22Rv1 (cell line): ENCODE measurements around the gene PPP2R1B.

Source experiments
- H3K27ac ChIP-seq: fragments of 450-650 bp; 2 replicates; pipeline ENCODE4 v1.5.1; 2017
- ZFX ChIP-seq: fragments of 450-650 bp; IDR thresholded peaks from 2 replicates; pipeline ENCODE4 v1.6.1; 2017; ENCODE audit warnings: antibody characterized with exemption, borderline replicate concordance
- TF ChIP-seq, protein P1 (sequence below): fragments of 450-650 bp; IDR thresholded peaks from 2 replicates; pipeline ENCODE4 v1.5.1; 2017; ENCODE audit warnings: mild to moderate bottlenecking

PPP2R1B gene

DNA sequence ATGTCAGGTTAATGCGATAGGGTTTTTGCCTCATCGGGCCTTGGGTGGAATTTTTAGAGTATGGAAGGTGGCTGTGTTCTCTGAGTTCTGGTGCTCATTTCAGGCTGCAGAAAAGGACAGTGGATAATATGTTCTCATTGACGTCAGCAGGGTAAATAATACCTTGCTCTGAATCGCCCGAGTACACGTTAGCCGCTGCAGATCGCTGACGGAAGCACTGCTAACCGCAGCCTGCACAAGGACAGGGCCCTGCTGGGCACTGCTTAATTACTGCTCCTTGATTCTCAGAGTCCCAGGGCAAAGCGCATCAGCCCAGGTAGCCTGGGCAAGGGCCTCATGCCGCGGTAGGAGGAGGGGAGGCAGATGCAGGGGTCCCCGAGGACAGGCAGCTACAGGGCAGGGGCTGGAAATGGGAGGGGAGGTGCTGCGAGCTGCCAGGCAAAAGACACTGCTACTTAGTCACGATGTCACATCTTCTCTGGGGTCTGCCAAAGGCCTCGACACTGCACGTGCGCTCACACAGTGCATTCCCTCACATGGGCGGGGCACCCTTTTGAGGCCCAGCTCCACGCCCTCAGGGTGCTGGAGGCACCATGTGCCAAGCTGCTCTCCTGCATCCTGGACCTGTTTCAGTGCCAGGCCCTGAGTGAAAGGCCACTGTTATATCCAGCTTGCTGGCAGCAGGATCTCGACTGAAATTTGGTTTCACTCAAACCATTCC is 35.2 kb downstream of the PPP2R1B start:
- TF ChIP-seq, protein P1, sequence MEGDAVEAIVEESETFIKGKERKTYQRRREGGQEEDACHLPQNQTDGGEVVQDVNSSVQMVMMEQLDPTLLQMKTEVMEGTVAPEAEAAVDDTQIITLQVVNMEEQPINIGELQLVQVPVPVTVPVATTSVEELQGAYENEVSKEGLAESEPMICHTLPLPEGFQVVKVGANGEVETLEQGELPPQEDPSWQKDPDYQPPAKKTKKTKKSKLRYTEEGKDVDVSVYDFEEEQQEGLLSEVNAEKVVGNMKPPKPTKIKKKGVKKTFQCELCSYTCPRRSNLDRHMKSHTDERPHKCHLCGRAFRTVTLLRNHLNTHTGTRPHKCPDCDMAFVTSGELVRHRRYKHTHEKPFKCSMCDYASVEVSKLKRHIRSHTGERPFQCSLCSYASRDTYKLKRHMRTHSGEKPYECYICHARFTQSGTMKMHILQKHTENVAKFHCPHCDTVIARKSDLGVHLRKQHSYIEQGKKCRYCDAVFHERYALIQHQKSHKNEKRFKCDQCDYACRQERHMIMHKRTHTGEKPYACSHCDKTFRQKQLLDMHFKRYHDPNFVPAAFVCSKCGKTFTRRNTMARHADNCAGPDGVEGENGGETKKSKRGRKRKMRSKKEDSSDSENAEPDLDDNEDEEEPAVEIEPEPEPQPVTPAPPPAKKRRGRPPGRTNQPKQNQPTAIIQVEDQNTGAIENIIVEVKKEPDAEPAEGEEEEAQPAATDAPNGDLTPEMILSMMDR: no peak
- no peak for TF ChIP-seq ZFX
- peak overlapping the region; percentile 74 for H3K27ac ChIP-seq

DNA sequence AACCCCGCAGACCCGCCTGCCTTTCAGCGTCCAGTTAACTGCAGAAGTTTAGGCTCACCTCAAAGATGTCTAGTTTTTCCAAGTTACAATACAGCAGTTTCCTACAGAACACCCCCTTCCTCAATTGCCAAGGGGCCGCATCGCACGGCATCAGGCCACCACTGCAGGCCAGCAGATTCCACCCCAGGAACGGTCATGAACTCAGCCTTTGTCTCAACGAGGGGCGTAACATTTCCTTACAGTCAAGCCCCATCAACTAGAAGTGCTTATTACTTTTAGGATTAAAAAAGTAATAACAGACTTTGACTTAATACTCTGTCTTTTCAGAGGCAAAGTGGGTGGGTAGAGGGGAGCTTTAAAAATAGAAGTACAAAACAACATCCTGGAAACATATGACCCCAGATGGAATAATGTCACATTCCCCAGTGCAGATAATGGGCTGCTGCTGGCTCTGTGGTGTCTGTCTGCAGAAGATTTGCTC is 36.3 kb downstream of the PPP2R1B start:
- no peak for TF ChIP-seq ZFX
- TF ChIP-seq, protein P1: no peak
- H3K27ac ChIP-seq: peak overlapping the region; percentile 74; the same call in 1 of the 2 replicates

DNA sequence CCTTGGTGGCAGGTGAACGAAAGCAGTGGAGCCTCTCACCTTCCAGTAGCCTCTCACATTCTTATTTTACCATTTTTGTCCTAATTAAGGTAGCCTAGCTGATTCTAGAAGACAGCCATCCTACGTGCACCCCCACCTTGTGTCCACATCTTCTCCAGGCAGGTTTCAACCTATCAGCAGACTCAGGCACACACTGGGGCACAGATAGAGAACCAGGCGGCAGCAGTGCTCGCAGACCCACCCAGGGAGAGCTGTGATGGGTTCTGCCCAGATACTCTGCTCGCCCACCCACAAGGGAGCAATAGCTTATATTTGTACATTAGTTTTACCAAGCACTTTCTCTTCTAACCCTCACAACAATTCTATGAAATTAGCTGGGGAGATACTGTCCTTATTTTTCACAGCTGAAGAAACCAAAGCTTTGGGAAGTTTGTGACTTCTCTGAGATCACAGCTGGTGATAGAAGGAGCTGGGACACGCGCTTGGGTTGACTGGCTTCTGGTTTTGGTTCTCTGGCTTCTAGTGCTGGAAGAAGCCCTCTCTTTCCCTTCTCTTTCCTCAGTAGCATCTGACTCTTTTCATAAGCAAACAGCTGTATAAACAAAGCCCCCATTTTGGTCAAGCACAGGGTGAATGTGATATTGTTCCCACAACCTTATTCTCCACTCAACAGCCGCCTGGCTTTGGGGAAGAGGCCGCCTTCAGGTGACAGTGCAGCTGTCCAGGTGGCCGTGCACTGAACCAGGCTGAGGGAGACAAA is 36.9 kb downstream of the PPP2R1B start:
- TF ChIP-seq, protein P1: no peak
- no peak for TF ChIP-seq ZFX
- peak overlapping the region; percentile 74; the same call in 1 of the 2 replicates for H3K27ac ChIP-seq

DNA sequence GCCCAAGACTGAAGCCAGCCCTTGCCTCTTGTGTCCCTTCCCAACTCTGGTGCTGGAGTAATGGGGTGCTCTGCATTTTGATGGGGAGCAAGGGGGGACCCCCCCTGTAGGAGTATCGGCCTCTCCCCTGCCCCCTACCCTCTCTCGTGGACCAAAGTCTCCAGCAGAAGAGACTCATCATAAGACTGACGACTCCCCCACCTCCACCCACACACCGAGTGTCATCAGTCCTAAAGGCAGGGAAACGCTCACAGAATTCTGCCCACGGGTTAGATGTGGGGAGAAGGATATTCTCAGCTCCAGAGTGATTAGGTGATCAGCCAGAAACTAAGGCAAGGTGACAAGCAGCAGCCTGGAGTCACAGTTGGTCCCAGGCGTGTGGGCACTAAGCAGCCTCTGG is 38.8 kb downstream of the PPP2R1B start:
- TF ChIP-seq, protein P1: no peak
- no peak for TF ChIP-seq ZFX

DNA sequence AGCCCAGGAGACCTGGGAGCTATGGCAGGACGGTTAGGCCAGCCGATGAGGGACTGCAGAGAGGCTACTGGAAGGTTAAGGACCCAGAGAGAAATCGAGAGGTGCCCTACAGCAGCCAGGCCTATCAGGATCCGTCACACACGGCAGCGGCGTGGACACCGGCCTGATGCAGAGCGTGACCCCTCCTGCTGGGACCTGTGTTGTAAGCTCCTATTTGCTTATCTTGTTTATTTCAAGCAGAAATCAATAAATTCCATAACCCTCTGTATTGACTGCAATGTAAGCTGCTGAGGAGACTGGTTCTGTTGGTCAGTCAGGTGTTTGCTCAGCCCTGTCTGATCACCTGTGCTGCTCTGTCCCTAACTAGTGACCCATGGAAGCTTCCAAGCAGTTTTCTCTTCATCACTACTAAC is 39.9 kb downstream of the PPP2R1B start:
- H3K27ac ChIP-seq: no peak overlapping the region
- TF ChIP-seq, protein P1: no peak
- no peak for TF ChIP-seq ZFX

More for the DNA sequence above, 38.8 kb downstream of the PPP2R1B start:
- H3K27ac ChIP-seq: no peak overlapping the region

DNA sequence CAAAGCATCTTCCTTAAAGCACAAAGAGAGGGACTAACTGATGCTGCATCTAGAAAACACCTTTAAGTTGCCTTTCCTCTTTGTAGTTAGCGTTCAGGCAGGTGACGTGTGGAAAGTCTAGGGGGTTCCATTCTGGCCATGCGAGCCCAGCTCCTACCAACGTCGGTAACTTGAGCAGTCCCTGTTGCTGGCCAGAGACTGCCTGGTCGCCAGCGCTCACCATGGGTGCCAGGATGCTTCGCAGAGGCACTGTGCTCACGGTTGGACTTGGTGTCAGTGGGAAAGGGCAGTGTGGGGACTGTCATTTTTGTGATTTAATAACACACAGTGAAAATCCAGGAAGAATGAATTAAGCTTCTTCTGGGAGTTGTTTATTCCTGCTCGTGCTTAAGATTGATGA is 40.6 kb downstream of the PPP2R1B start:
- no peak overlapping the region for H3K27ac ChIP-seq
- no peak for TF ChIP-seq ZFX
- TF ChIP-seq, protein P1: no peak

DNA sequence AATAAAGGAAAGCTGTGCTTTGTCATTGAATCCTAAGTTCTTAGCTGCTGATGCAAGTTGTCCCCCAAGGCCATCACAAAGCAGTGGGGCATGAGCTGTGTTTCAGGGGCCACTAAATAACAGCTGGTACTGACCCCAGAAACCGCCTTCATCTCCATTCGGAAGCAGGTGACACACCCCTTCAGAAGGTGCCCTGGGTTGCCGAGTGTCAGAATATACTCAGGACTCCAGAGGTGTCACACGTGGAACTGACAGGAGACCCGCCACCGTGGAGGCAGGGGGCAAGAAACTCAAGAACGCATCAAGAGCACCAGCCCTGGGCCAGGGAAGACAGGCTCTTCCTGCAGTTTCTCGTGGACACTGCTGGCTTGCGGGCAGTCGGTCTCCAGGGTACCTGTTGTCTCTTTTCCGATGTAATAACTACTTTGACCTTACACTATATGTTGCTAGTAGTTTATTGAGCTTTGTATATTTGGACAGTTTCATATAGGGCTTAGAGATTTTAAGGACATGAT is 41.5 kb downstream of the PPP2R1B start:
- TF ChIP-seq, protein P1: no peak
- no peak for TF ChIP-seq ZFX
- H3K27ac ChIP-seq: no peak overlapping the region
